K562 (cell line): Measurements from ENCODE around the gene PCBP4. TPM values are rescaled to one million over a fixed set of nuclear protein-coding genes. Genes with fewer than 3 reads are reported as not detected.

Source experiments
- E2F5 ChIP-seq: sonication (generic); formaldehyde crosslinking; IDR thresholded peaks from 2 replicates; pipeline ENCODE4 v1.8.0; 2022; ENCODE audit warnings: mild to moderate bottlenecking, missing genetic modification reagents
- E2F8 ChIP-seq: fragments of 450-650 bp; IDR thresholded peaks from 2 replicates; pipeline ENCODE4 v1.7.1; 2018; ENCODE audit warnings: mild to moderate bottlenecking, low read depth; ENCODE audit not compliant: partially characterized antibody
- ERF ChIP-seq: fragments of 450-650 bp; formaldehyde crosslinking; IDR thresholded peaks from 2 replicates; pipeline ENCODE4 v1.4.0; 2020; ENCODE audit warnings: mild to moderate bottlenecking, mixed read lengths
- ETV6 ChIP-seq, 3 experiments: fragments of 150-350 bp in 1 of 3; sonication (generic) in 1 of 3; formaldehyde crosslinking in 1 of 3; IDR thresholded peaks; 2 replicates each; pipeline versions ENCODE4 v1.6.1 to v1.8.0; 2014 to 2022; ENCODE audit warnings: borderline replicate concordance in 2 of 3, low read depth in 2 of 3, antibody characterized with exemption in 1 of 3, low read length in 1 of 3, mild to moderate bottlenecking in 1 of 3, missing genetic modification reagents in 1 of 3
- FIP1L1 ChIP-seq: fragments of 200-400 bp; formaldehyde crosslinking; IDR thresholded peaks from 2 replicates; pipeline ENCODE4 v1.6.1; 2018; ENCODE audit warnings: mild to moderate bottlenecking, low read depth, low read length; ENCODE audit not compliant: poor library complexity, severe bottlenecking
- FOSL1 ChIP-seq: fragments of 200-800 bp; sonication (Bioruptor generic); conservative IDR thresholded peaks from 2 replicates; pipeline ENCODE4 v1.6.1; 2016; ENCODE audit warnings: missing genetic modification characterization, missing compliant biosample characterization
- MEIS2 ChIP-seq: fragments of 450-650 bp; IDR thresholded peaks from 2 replicates; pipeline ENCODE4 v1.6.1; 2014; ENCODE audit warnings: mild to moderate bottlenecking; ENCODE audit not compliant: partially characterized antibody
- PTRF ChIP-seq: fragments of 450-650 bp; IDR thresholded peaks from 2 replicates; pipeline ENCODE4 v1.6.1; 2016; ENCODE audit warnings: mild to moderate bottlenecking, missing genetic modification characterization, missing compliant biosample characterization
- SREBF2 ChIP-seq: sonication (generic); formaldehyde crosslinking; IDR thresholded peaks from 2 replicates; pipeline ENCODE4 v1.4.0; 2020; ENCODE audit warnings: mild to moderate bottlenecking, missing genetic modification reagents
- TAF9B ChIP-seq: fragments of 450-650 bp; IDR thresholded peaks from 2 replicates; pipeline ENCODE4 v1.6.1; 2018; ENCODE audit warnings: mild to moderate bottlenecking; ENCODE audit not compliant: partially characterized antibody
- TCF7 ChIP-seq: sonication (generic); IDR thresholded peaks from 2 replicates; pipeline ENCODE4 v1.6.1; 2016; ENCODE audit warnings: antibody characterized with exemption, borderline replicate concordance
- THRB ChIP-seq: fragments of 450-650 bp; formaldehyde crosslinking; conservative IDR thresholded peaks from 2 replicates; pipeline ENCODE4 v1.4.0; 2022; ENCODE audit warnings: mild to moderate bottlenecking, missing genetic modification characterization
- VEZF1 ChIP-seq: fragments of 200-800 bp; sonication (Bioruptor generic); IDR thresholded peaks from 2 replicates; pipeline ENCODE4 v1.6.1; 2017; ENCODE audit warnings: missing genetic modification characterization, missing compliant biosample characterization
- ZNF3 ChIP-seq: fragments of 250-450 bp; sonication (Bioruptor Pico); IDR thresholded peaks from 2 replicates; pipeline ENCODE4 v1.5.0; 2021; ENCODE audit warnings: mild to moderate bottlenecking, moderate library complexity
- ZNF512 ChIP-seq: IDR thresholded peaks from 2 replicates; pipeline ENCODE4 v1.6.1; 2016; ENCODE audit warnings: missing genetic modification characterization, missing compliant biosample characterization
- ZNF655 ChIP-seq: fragments of 250-450 bp; sonication (Bioruptor Pico); IDR thresholded peaks from 2 replicates; pipeline ENCODE4 v1.5.0; 2021
- polyA plus RNA-seq, 8 experiments: library from polyadenylated mRNA; depleted of rRNA in 4 of 8; stranded (reverse) in 5 of 8; unstranded in 3 of 8; fragments of >200 nt; fragmentation: Nextera tagmentation in 2 of 8; fragmentation: Illumina TruSeq in 1 of 8; extraction: Ambion mirVana in 2 of 8; extraction: Trizol in 1 of 8; gene quantifications; 2 replicates each; pipeline versions ENCODE4 v1.2.1 to v1.2.3, GENCODE V29; 2011 to 2014; ENCODE audit warnings: inconsistent platforms in 1 of 8, missing spikeins in 1 of 8
- total RNA-seq, 7 experiments: library from RNA; depleted of rRNA in 6 of 7; stranded (reverse); fragments of >200 nt in 6 of 7; fragmentation: Illumina TruSeq in 2 of 7; extraction: Trizol in 2 of 7; gene quantifications; 2 replicates each; pipeline versions ENCODE4 v1.2.1 to v1.2.3, GENCODE V29; 2011 to 2021; ENCODE audit warnings: low replicate concordance in 1 of 7

The PCBP4 gene
- total and polyA plus RNA-seq, 9 of the 15 experiments (the other 6 are each of a cell fraction or from before 2014, with no cell fraction given): 0.06 to 5.8 (median 2.6) TPM

GRCh38 chr3:51995346-51996163 is 28.3 kb upstream of the PCBP4 start, which contains the start of gene RPL29 (continued):
- TF ChIP-seq ZNF655 (CRISPR knock-in tag) (no peak), E2F8 (peak; percentile 93), ZNF3 (CRISPR knock-in tag) (no peak), TCF7 (no peak), E2F5 (CRISPR knock-in tag) (peak; percentile 75; the same call in 1 of the 2 replicates), VEZF1 (peak; percentile 59), ETV6 (IDR thresholded peaks at IDR 0.05; ENCODE audit: borderline replicate concordance in 1 of 2, low read depth in 2 of 2, low read length in 1 of 2) (peak in 1 of 2 experiments; percentile 48; a peak in 1 of 4 replicates), ETV6 (CRISPR knock-in tag; IDR thresholded peaks at IDR 0.05; ENCODE audit: borderline replicate concordance) (no peak), PTRF (tag) (no peak), TAF9B (peak; percentile 99), MEIS2 (no peak), THRB (0 out of 2 replicates have a peak, but pooled peaks have one; percentile 31), FOSL1 (tag) (no peak), ERF (CRISPR knock-in tag) (no peak), FIP1L1 (no peak), SREBF2 (CRISPR knock-in tag) (no peak), ZNF512 (no peak)
